Stimulated activated CD8-positive, alpha-beta memory T cell treated with anti-CD3 and anti-CD28 coated beads, Interleukin-12 subunit alpha, Interleukin-12 subunit beta, amount 100 ng/mL, for 24 hours (primary cell): ENCODE measurements around the gene DNM3.

Experiments used
- DNase-seq: peaks from one replicate; pipeline ENCODE4 v3.0.0-alpha.2; 2020; ENCODE audit errors: extremely low read depth

DNM3 gene

GRCh38 chr1:172140591-172140990 is 299.3 kb downstream of the DNM3 start:
- DNase-seq = no peak

- no peak for DNase-seq
These were observed 300.1 kb downstream of the DNM3 start for GRCh38 chr1:172141341-172141881.

- no peak for DNase-seq
These were observed 301.0 kb downstream of the DNM3 start for GRCh38 chr1:172142324-172142723.

GRCh38 chr1:172143384-172144055 is 302.2 kb downstream of the DNM3 start:
- DNase-seq = no peak

GRCh38 chr1:172144445-172145061 is 303.3 kb downstream of the DNM3 start:
- DNase-seq = no peak

- no peak for DNase-seq
These were observed 303.9 kb downstream of the DNM3 start for GRCh38 chr1:172145231-172145651.

GRCh38 chr1:172145656-172146055 is 304.4 kb downstream of the DNM3 start:
- DNase-seq = no peak

- DNase-seq = no peak
These were observed 305.0 kb downstream of the DNM3 start for GRCh38 chr1:172146141-172146850.

GRCh38 chr1:172147541-172147940 is 306.2 kb downstream of the DNM3 start:
- no peak for DNase-seq

- DNase-seq = no peak
These were observed 306.9 kb downstream of the DNM3 start for GRCh38 chr1:172148213-172148612.

GRCh38 chr1:172148707-172149106 is 307.4 kb downstream of the DNM3 start:
- no peak for DNase-seq

- DNase-seq = no peak
These were observed 308.0 kb downstream of the DNM3 start for GRCh38 chr1:172149346-172149745.

- DNase-seq = no peak
These were observed 313.3 kb downstream of the DNM3 start for GRCh38 chr1:172154551-172154950.

GRCh38 chr1:172155766-172156165 is 314.5 kb downstream of the DNM3 start:
- no peak for DNase-seq

- DNase-seq = no peak
These were observed 320.9 kb downstream of the DNM3 start for GRCh38 chr1:172162236-172162635.

GRCh38 chr1:172163498-172164215 is 322.4 kb downstream of the DNM3 start:
- DNase-seq = no peak

GRCh38 chr1:172165403-172165802 is 324.1 kb downstream of the DNM3 start:
- DNase-seq = no peak

GRCh38 chr1:172167796-172168596 is 326.7 kb downstream of the DNM3 start:
- DNase-seq = no peak

GRCh38 chr1:172168597-172168872 is 327.2 kb downstream of the DNM3 start:
- no peak for DNase-seq

GRCh38 chr1:172169836-172170235 is 328.5 kb downstream of the DNM3 start:
- DNase-seq = no peak

- DNase-seq = no peak
These were observed 331.1 kb downstream of the DNM3 start for GRCh38 chr1:172172352-172172831.
